Stimulated activated CD4-positive, alpha-beta T cell treated with anti-CD3 and anti-CD28 coated beads, TNF-alpha, amount 100 ng/mL, for 48 hours (primary cell): ENCODE data around the gene YWHAB.

Experiments
- DNase-seq, 3 donors: peaks; one replicate each; pipeline ENCODE4 v3.0.0-alpha.2; 2020; ENCODE audit warnings: low read depth in 3 of 3

The YWHAB gene

DNA sequence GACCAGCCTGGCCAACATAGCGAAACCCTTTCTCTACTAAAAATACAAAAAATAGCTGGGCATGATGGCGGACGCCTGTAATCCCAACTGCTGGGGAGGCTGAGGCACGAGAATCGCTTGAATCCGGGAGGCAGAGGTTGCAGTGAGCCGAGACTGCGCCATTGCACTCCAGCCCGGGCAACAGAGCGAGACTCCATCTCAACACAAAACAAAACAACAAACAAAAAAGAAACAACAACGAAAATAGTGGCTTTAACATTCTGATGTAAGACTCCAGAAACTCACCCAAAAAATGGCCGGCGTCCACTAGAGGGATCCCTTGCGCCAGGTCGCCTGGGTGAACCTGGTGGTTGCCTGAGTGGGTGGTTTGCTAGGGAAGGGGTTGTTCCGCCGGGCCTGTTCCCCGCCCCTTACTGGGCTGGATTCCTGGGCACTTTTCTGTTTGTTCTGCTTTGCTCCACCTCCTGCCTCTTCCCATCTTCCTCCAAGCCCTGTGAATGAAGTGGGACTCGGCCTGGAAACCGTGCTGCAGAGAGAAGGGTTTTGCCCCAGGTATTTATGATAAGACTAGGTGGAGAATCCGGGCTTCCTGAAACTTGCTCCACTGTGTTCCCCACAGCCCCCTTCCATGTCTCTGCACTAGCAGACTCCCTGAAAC lies 25.9 kb downstream of the YWHAB start:
- peak; percentile 26 to 45 (median 31) for DNase-seq

DNA sequence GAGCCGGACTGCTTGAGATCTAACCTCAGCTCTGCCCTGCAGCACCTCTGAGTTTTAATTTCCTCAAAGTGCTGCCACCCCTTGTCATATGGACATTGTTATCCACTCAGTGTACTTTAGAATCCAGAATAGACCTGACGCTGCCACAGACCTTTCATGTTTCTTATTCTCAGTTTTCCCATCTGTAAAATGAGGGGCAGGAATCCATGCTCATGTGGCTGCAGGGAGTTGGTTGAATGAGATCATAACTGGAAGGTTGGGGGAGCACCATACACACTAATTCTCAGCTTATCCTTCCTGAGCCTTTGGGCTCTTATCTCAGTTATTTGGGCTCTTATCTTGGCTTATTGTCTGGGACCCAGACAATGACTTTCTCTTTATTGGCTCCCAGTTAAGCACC lies 26.7 kb downstream of the YWHAB start:
- no peak for DNase-seq

DNA sequence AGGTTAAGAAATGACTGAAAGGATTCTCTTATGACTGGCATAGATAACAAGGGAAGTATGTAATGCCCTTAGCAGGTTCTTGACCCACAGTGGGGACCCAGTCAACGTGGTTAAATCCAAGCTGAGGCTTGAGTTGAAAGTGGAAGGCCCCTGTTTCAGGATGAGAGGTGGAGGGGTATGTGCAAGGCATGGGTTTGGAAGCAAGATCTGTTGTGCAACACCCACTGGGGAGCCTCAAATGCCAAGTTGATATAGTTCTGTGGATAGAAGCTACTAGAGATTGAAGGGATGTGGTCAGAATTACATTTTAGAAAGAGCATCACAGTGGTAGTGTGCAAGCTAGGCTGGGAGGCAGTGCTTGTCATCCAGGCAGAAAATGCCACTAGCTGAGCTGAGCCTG lies 29.4 kb downstream of the YWHAB start:
- no peak for DNase-seq

DNA sequence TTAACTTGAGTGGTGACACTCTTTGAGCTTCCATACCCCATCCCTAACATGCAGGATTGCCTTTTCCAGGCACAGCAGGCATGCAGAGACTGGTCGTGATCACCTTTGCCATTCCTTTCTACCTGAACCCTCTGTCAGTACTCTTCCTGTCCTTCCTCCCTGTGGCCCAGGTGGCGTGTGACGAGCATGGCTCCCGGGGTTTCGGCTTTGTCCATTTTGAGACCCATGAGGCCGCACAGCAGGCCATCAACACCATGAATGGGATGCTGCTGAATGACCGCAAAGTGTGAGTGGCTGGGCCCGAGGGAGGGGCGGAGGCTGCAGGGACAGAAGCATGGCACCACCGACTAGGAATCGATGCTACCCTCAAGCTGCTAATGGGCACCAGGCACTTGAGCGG lies 31.1 kb downstream of the YWHAB start:
- DNase-seq: no peak

DNA sequence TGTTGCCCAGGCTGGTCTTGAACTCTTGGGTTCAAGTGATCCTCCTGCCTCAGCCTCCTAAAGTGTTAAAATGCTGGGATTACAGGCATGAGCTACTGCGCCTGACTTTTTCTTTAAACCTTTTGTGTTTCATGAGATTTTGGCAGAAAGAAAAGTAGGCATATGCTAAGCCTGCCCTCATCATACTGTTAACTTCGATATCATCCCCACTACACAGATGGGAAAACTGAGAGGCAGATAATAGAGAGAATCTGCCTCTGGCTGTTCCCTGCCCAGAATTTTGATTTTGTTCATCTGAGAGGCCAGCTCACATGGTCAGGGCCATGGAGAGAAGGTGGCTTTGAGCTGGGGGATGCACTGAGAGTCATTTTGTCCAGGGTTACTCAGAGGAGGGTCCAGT lies 31.9 kb downstream of the YWHAB start:
- no peak for DNase-seq

DNA sequence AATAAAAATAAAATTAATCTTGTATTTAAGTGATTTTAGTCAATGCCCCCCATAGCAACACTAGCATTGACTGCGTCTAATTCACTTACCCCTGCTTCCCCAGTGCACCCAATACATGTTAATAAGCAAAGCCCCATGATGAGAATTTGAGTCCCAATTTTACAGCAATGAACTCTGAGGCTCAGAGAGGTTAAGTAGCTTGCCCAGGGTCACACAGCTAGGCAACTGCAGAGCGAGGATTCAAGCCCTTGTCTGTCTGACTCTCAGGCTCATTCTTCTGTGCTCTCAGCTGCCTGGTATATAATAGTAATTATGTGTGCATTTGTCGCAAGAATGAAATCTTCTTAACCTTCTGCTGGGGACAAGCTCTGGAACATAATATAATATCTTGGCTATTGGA lies 32.8 kb downstream of the YWHAB start:
- no peak for DNase-seq

DNA sequence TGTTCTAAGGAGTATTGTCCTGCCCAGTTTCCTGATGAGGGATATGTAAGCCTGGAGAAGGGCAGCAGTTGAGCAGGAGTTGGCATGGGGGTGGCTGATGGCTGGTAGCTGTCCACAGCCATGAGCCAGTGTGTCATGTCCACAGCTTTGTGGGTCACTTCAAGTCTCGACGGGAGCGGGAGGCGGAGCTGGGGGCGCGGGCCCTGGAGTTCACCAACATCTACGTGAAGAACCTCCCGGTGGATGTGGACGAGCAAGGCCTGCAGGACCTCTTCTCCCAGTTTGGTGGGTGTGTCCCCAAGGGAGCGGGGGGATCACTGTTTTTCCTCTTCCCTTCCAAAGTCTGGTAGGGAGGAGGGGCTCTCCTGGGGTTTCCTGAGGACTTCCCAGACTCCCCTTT lies 33.3 kb downstream of the YWHAB start:
- DNase-seq: no peak

DNA sequence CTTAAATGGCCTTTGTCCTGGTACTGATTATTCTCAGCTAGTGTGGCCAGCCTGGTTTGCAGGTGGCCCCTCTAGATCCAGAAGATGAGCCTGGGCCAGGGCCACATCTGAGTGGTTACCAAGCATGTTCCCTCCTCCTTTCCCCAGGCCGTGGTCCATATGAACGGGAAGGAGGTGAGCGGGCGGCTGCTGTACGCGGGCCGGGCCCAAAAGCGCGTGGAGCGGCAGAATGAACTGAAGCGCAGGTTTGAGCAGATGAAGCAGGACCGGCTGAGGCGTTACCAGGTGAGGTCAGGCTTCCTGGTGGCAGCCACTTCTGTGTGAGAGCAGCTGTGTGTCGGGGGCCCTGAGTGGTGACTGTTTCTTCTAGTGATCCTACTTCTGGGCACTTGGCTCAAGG lies 35.9 kb downstream of the YWHAB start:
- DNase-seq: no peak

DNA sequence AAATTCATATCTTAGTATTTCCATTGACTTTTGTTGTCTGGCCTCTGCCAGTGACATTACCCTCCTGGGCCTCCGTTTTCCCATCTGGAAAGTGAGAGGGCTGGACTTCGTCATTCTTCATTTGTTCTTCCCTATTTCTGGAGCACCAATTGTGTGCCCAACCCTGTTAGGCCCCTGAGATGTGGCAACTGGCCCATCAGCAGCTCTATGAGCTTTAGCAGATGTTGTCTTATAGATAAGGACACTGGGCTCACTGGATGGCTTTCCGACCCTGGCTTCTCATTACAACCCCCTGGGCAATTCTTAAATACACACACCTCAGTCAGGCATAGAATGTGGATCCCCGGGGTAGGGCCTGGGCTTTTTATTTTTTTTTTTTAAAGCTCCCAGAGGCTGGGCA lies 39.0 kb downstream of the YWHAB start:
- no peak for DNase-seq

DNA sequence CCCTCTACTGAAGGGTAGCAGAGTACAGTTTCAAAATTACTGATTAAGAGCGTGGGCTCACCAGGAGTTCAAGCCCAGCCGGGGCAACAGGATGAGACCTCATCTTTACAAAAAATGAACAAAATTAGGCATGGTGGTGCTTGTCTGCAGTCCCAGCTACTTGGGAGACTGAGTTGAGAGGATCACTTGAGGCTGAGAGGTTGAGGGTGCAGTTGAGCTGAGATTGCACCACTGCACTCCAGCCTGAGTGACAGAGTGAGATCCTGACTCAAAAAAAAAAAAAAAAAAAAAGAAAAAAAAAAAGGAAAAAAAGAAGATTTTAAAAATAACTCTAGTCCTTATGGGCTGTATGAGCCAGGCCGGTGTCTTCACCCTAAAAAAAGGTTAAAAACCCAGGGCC lies 43.1 kb downstream of the YWHAB start:
- DNase-seq: no peak

DNA sequence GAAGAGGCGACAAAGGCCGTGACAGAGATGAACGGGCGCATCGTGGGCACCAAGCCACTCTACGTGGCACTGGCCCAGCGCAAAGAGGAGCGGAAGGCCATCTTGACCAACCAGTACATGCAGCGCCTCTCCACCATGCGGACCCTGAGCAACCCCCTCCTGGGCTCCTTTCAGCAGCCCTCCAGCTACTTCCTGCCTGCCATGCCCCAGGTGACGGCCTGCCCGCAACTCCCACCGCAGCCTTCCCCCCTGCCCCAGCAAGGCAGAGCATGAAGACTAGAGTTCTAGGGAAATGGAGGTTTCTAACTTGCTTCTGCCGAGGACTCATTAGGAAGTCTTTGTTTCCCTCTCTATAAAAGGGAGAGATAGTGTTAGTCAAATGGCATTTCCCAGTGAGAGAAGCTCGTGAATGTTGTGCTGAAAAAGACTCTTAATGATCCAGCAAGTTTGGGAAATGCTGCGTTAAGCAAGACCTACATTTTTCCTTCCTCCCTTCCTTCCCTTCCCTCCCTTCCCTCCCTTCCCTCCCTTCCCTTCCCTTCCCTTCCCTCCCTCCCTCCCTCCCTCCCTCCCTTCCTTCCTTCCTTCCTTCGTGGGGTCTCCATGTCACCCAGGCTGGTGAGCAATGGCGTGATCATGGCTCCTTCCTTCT lies 45.1 kb downstream of the YWHAB start:
- no peak for DNase-seq

DNA sequence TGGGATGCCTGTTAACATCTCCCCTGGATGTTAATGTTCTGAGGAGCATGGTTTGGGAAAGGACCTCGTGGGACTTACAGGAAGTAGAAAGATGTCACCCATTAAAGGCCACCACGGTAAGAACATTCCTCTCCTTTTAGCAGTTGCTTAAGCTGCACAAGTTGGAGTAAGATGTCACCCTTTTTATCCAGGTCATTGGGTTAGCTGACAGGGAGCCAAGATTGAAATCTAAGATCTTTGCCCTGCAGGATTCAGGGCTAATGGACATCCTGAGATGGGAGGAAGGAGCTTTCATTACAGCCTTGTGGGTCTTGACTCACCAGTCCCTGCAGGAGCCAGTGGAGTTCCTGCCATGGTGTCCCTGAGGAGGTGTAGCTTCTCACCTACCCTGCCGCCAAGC lies 46.4 kb downstream of the YWHAB start:
- DNase-seq: no peak

DNA sequence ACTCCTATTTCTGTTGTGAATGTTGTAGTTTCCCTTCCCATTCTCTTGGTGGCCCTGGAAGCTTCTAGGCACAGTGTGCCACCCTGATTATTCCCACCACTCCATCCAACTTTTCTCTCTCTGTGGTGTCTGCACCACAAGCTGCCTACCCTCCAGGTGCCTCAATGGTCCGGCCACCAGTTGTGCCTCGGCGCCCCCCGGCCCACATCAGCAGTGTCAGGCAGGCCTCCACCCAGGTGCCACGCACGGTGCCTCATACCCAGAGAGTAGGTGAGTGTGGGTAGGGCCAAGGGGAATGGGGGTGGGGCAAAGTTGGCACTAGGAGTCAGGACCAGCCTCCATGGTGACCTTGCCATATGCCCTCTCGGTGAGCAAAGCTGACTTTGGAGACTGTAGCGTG lies 47.4 kb downstream of the YWHAB start:
- DNase-seq: no peak

DNA sequence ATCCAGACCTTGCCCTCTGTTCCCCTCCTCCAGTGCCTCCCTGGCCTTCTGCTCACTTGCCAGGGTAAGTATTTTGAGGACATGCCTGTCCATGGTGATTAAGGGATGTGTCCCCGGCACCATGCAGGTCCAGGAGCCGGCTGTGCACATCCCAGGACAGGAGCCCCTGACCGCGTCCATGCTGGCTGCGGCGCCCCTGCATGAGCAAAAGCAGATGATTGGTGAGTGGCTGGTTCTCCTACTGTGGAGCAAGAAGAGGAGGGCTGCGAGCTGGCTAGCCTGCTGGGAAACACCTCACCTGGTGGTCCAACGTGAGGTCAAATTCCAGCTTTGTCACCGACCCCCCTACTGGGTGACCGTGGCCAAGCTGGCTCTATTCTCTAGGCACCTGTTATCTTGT lies 51.0 kb downstream of the YWHAB start:
- no peak for DNase-seq

DNA sequence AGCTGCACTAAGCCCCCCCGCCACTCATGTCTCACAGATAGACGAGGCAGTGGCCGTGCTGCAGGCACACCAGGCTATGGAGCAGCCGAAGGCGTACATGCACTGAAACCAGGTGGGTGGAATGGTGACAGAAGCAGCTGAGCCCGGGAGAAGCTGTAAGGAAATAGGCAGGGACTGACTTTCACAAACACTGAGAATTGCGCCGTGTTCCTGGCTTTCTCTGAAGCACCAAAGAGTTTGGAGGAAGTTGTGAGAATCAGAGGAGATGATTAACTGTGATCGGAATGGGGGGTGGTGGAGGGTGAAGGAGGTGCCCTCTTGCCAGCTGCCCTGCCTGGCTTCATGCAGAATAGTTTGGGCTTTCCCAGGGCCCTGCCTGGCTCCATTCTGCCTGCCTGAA lies 53.1 kb downstream of the YWHAB start:
- no peak for DNase-seq

DNA sequence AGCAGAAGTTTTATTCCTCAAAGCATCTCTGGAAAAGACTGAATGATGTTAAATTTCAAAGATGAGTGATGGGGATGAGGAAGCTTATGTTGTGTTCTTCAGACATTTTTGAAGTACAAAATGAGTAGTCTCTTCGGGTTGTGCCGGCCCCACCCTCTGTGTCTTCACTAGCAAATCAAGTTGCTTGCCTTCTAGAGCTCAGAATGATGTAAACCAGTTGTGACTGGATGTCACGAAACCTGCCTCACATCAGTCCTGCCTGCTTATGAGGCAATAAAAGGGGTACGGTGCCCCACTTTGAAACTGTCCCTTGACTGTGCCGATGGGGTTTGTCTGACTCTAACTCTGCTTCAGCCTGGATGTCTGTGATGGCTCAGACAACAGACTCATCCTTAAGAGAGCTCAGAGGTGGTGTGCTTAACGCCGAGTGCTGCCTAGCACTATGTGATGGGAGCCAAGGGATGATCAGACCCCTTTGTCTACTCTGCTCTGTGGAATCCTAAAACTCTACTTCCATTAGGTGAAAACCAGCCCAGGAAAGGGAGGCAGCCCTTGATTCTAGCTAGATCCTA lies 55.7 kb downstream of the YWHAB start:
- DNase-seq: no peak

DNA sequence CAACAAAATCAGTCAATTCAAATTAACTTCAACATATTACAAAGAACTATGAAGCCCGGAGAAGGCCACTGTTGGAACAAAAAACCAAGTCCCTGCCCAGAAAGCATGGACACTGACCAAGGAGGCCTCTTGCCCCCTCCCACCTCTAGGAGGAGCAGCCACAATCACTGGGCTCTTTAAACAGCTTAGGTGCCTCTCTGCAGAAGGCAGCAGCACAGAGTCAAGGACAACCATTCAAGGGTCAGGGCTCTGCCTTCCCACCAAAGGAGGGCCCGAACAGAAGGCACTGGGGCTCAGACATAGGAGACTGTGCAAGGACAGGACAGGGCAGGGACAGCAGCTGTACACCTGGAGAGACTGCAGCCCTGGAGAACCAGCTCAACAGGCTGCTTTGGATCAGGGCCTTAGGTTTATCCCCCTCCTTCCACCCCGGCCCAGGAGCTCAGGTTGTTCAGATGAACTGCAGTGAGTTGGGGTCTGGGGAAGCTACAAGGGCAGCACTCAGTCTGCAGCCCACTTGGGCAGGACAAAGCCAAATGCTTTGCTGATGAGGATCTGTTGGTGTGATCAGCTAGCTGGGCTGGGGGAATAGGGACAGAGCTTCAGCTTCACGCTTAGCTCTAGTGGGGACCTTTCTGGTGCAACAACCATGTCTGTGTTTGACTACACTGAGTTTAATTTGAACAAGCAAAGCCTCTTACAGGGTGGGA lies 56.9 kb downstream of the YWHAB start:
- no peak for DNase-seq

DNA sequence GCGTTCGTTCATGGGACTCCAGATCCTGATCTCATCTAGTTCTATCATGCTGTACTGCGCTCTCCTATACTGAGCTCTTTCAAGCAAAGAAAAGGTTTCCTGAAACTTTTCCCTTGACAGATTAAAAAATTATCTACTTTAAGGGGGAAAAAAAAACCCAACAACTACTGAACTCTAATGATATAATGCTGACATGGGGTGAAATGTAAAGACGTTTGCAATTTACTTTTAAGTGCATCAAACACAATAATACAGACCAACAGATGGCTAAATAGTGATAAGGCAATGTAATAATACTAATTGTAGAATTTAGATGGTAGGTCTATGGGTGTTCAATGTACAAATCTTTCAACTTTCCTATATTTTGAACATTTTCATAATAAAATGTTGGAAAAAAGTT lies 58.3 kb downstream of the YWHAB start:
- no peak for DNase-seq

DNA sequence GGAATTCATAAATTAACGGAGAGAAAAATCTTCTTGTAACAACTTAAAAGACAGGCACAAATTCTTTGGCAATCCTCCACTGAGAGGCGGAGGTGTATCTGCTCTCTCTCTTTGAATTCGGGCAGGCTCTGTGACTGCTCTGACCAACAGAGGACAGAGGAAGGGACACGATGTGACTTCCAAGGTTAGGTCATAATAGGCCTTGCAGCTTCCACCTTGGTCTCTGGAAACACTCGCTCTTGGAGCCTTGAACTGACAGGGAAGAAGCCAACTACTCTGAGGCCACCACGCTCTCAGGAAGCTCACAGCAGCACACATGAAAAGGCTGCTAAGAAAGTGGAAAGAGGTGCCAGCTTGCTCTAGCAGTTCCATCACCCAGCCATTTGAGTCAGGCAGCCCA lies 59.8 kb downstream of the YWHAB start:
- DNase-seq: no peak

DNA sequence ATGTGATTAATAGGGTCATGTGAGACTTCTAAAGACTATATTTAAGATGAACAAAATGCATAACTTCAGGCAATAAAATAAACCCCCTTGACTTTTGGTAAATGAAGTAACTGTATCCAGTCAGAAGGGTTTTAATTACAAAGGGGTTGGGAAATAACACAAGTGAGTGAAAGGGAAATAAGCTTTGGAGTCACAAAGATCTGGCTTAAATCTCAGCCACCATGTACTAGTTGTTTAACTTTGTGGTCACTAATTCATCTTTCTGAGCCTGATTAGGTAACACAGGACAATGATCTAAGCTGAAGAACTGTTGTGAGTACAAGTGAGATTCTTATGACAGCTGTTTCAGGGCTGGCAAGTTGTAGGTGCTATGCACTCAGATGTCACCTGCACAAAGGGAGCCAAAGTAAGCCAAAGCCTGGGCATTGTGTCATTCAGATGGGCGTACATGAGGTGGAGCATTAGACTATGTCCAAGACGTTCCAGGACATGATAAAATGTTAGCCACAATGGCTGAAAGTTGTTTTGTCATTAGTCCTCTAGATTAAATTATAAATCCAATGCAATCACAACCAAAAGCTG lies 60.9 kb downstream of the YWHAB start:
- DNase-seq: no peak

DNA sequence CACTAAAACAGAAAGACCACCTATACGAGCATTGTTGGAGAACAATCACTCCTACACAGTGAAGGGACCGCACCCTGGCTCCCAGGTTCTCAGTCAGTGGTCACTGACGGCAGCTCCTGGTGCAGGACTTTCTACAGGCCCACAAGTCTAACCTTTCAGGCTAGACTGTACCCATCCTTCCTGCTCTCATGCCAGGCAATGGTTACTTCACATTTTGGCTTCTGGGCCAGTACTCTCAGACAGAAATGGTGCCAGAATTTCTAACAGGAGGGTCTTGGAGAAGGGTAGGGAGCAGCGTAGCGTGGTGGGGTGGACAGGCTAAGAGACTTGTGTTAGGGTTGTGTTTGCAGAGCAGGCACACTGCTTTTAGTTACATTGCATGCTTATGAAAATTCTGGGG lies 62.6 kb downstream of the YWHAB start:
- DNase-seq: no peak

DNA sequence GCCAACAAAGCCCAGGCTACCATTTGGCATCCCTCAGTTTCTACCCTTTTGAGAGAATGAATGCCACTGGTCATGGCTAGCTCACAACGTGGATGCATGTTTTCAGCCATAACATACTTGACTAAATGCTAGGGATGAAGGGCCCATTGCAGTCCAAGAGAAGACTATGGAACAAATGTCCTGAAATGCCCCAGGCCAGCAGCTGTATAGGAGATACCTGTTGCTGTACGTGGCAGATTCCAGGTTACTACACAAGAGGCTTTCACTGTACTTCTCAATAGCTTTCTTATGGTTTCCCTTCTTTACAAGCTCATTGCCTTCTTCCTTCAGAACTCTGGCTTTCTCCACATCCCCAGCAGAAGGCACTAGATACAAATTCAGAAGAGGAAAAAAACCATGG lies 63.0 kb downstream of the YWHAB start:
- DNase-seq: no peak

DNA sequence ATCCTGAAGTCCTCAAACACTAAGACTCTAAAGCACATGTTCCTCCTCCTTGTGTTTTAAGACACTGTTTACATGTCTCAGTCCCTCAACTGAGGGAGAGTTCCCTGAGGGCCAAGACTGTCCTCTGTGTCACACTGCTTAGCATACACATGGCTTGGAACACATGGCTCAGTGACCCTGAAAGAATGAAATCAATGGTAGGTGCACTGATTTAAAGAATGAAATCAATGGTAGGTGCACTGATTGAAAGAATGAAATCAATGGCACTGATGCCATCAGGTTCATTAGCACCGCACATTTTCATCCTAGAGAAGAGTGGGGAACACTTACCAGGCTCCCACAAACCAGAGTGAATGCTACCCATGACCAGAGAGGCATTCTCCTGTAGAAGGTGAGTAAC lies 64.9 kb downstream of the YWHAB start:
- no peak for DNase-seq
